Measurements from ENCODE around the gene RSRP1.
A peak's percentile ranks its signal among the peaks of the same experiment; 100 is the strongest.
"Not testable (repeated sequence)": the region's sequence is repeated elsewhere in the genome, so short reads cannot be mapped to it uniquely, and the experiment has no call there.

The RSRP1 gene

DNA sequence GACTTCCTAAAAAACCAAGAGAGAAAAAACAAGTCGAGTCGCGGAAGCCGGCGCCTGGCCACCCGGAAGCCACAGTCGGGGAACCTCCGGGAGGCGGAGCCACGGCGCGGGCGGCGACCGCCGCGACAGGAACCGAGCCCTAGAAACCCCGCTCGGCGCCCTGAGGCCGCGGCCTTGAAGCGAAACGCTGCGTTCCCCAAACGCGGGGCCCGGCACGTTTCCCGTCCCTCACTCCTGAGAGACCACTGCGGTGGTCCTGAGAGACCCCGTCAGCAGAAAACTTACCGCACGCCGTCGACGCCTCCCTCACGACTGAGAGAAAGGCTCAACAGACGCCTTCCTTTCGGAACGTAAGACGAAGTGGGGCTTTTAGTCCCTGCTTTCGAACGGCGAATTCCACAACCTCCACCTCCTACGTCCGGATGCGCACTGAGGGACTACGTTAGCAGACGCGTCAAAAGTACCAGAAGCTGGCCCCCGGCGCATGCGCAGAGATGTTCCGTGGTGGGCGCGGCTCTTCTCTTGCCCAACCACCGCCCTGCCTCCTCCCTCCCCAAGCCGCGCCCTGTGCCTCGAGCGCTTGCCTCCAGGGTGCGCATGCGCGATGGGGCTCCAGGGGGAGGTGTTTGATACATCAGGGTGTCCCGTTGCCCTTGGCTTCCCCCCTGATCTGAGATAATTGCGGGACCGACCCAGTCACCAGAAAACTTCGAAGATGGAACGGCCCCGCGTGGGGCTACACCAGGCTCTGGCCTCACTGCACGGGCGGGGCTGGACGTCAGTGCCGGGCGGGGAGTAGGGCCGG is at the start of gene RSRP1:
Gene RSRP1 (minus strand): TSS at position 431 of the 805 bp plus-strand sequence. CDS start 491 bp downstream, outside the sequence.
- peak; percentile 100 for DNase-seq (ENCODE audit: extremely low read depth in 1 of 2, low read depth in 1 of 2)

DNA sequence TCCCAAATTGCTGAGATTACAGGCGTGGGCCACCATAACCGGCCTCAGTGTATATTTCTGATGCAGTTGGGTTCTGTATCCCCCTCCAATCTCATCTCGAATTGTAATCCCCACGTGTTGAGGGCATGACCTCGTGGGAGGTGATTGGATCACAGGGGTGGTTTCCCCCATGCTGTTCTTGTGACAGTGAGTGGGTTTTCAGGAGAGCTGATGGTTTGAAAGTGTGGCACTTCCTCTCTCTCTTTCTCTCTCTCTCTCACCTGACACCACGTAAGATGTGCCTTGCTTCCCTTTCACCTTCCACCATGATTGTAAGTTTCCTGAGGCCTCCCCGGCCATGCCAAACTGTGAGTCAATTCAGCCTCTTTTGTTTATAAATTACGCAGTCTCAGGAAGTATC is 49.2 kb upstream of the RSRP1 start:
- not testable (repeated sequence) for DNase-seq (ENCODE audit: extremely low read depth in 1 of 2, low read depth in 1 of 2)

- not testable (repeated sequence) for DNase-seq (ENCODE audit: extremely low read depth in 1 of 2, low read depth in 1 of 2)
Measured at GRCh38 chr1:25294889-25295826, 47.9 kb upstream of the RSRP1 start.

- DNase-seq (ENCODE audit: extremely low read depth in 1 of 2, low read depth in 1 of 2), result not testable (repeated sequence)
Measured at GRCh38 chr1:25293426-25293825, 46.2 kb upstream of the RSRP1 start.

DNA sequence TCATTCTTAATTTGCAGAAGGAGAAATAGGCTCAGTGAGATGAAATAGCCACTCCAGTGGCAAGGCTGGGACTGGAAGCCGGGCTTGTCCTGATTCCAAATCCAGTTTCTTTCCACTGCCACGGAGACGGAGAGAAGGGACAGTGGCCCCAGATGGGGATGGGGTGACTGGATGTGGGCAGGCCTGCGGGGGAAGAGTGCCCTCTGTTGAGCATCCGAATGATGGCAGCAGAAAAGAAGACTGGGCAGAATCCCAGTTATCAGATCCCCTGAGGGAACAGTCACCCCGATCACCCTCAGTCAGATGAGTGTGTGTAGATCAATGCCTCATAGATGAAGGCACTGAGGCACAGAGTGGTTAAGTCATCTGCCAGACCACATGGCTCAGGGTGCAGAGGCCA is 42.8 kb upstream of the RSRP1 start:
- DNase-seq (ENCODE audit: extremely low read depth in 1 of 2, low read depth in 1 of 2), result not testable (repeated sequence)

GRCh38 chr1:25288573-25289101 is 41.4 kb upstream of the RSRP1 start:
- DNase-seq (ENCODE audit: extremely low read depth in 1 of 2, low read depth in 1 of 2), result not testable (repeated sequence)

GRCh38 chr1:25287164-25287563 is 39.9 kb upstream of the RSRP1 start:
- DNase-seq (ENCODE audit: extremely low read depth in 1 of 2, low read depth in 1 of 2), result not testable (repeated sequence)

- DNase-seq (ENCODE audit: extremely low read depth in 1 of 2, low read depth in 1 of 2), result not testable (repeated sequence)
Measured at GRCh38 chr1:25285862-25286261, 38.6 kb upstream of the RSRP1 start.

- DNase-seq (ENCODE audit: extremely low read depth in 1 of 2, low read depth in 1 of 2), result not testable (repeated sequence)
Measured at GRCh38 chr1:25279693-25280111, 32.4 kb upstream of the RSRP1 start.

- not testable (repeated sequence) for DNase-seq (ENCODE audit: extremely low read depth in 1 of 2, low read depth in 1 of 2)
Measured at GRCh38 chr1:25278790-25279189, 31.5 kb upstream of the RSRP1 start.

GRCh38 chr1:25278358-25278757 is 31.1 kb upstream of the RSRP1 start:
- not testable (repeated sequence) for DNase-seq (ENCODE audit: extremely low read depth in 1 of 2, low read depth in 1 of 2)

- not testable (repeated sequence) for DNase-seq (ENCODE audit: extremely low read depth in 1 of 2, low read depth in 1 of 2)
Measured at GRCh38 chr1:25277295-25277694, 30.0 kb upstream of the RSRP1 start.

GRCh38 chr1:25275648-25276047 is 28.4 kb upstream of the RSRP1 start:
- DNase-seq (ENCODE audit: extremely low read depth in 1 of 2, low read depth in 1 of 2), result not testable (repeated sequence)

DNA sequence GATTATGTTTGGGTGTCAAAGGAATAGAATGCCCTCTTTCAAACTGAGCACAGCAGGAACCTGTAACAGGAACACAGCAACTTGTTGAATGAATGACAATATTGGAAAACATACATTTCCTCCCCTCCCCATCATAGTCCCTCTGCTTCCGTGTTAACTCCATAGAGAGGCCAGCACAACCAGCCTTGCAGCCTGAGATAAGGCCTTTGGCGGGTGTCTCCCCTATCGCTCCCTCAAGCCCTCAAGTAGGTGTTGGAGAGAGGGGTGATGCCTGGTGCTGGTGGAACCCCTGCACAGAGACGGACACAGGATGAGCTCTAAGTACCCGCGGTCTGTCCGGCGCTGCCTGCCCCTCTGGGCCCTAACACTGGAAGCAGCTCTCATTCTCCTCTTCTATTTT is 25.0 kb upstream of the RSRP1 start, which contains the start of gene RHD:
Gene RHD (plus strand): TSS at position 272 of the 400 bp plus-strand sequence. CDS start 39 bp downstream, at position 311.
- not testable (repeated sequence) for DNase-seq (ENCODE audit: extremely low read depth in 1 of 2, low read depth in 1 of 2)

GRCh38 chr1:25268143-25268760 is 21.0 kb upstream of the RSRP1 start:
- not testable (repeated sequence) for DNase-seq (ENCODE audit: extremely low read depth in 1 of 2, low read depth in 1 of 2)

GRCh38 chr1:25267288-25268142 is 20.3 kb upstream of the RSRP1 start:
- DNase-seq (ENCODE audit: extremely low read depth in 1 of 2, low read depth in 1 of 2), result peak; percentile 70 to 86

DNA sequence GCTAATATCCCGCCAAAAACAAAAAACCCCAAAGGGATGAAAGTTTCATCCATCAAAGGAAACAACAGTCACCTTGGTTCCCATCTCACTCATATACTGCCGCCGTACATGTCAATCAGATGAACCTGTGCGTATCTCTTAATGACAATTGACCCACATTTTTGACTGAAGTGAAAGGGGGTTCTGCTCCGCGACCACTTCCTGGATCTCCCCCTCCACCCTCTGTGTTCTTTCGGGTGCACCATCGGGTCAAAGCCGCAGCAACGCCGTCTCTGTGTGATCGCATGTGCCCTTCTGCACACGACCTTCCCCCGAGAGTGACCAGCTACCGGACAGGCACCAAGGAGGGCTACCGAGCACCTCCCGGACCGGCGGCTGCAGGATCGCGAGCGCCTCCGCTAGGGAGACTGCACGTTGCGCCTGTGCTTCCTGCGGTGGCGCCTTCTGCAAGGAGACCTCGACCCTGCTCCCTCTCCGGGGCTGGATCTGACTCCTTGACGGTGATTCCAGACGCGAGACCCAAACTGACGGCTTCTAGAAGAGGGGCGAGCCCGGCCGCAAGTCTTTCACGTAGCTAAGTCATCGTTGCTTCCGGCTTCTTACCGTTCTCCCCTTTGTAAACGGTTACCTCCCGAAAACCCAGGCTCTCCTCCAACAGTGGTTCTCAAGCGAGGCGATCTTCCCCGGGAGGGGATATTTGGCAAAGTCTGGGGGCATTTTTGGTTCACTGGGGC is 19.5 kb upstream of the RSRP1 start:
- not testable (repeated sequence) for DNase-seq (ENCODE audit: extremely low read depth in 1 of 2, low read depth in 1 of 2)

- DNase-seq (ENCODE audit: extremely low read depth in 1 of 2, low read depth in 1 of 2), result not testable (repeated sequence)
Measured at GRCh38 chr1:25260336-25260735, 13.1 kb upstream of the RSRP1 start.

DNA sequence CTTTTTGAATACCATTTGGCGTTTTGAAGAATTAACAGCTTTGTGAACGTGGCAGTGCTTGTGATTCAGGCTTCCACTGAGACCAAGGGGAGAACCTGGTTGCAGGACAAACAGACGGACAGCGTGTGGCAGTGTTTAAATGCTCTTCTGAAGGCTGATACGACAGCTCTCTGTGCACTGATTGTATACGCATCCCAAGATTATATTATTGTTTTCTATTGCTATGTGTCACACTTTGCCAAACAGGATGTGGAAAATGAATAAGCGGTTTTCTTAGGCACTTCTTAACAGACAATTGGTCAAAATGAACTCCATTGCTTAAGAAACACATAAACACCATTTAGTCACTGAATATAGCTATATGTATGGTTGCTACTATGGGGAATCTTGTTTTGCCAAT is 12.6 kb upstream of the RSRP1 start:
- not testable (repeated sequence) for DNase-seq (ENCODE audit: extremely low read depth in 1 of 2, low read depth in 1 of 2)

All from activated CD8-positive, alpha-beta memory T cell treated with anti-CD3 and anti-CD28 coated beads for 1 hour (primary cell).